ENCODE results near the gene RSAD1. TPM values are rescaled to one million over a fixed set of nuclear protein-coding genes. Genes with fewer than 3 reads are reported as not detected.

The RSAD1 gene
- total RNA-seq, 1 donor from 2014 or later, result 25.9 TPM

DNA sequence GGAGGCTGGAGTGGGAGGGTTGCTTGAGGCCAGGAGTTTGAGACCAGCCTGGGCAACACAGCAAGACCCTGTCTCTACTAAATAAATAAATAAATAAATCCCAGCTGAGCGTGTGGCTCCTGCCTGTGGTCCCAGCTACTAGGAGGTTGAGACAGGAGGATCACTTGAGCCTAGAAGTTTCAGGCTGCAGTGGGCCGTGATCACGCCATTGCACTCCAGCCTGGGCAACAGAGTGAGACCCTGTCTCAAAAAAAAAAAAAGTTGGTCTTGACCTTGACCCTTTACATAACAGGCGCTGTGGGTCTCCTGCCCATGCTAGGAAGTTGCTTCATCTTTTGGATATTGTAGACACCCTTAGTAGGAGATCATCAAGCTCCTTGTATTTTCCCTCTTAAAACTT is 41.3 kb upstream of the RSAD1 start:
- peaks cover 3% of the 10 kb centered on the region for H3K36me3 Mint-ChIP-seq (ENCODE audit: low read depth, unreplicated experiment)
- no peak for DNase-seq (ENCODE audit: low spot score)
- no peak overlapping the region for H3K27ac Mint-ChIP-seq (ENCODE audit: unreplicated experiment)
- no peaks in the 10 kb centered on the region for H3K4me1 Mint-ChIP-seq (ENCODE audit: unreplicated experiment)
- TF ChIP-seq, protein P1, sequence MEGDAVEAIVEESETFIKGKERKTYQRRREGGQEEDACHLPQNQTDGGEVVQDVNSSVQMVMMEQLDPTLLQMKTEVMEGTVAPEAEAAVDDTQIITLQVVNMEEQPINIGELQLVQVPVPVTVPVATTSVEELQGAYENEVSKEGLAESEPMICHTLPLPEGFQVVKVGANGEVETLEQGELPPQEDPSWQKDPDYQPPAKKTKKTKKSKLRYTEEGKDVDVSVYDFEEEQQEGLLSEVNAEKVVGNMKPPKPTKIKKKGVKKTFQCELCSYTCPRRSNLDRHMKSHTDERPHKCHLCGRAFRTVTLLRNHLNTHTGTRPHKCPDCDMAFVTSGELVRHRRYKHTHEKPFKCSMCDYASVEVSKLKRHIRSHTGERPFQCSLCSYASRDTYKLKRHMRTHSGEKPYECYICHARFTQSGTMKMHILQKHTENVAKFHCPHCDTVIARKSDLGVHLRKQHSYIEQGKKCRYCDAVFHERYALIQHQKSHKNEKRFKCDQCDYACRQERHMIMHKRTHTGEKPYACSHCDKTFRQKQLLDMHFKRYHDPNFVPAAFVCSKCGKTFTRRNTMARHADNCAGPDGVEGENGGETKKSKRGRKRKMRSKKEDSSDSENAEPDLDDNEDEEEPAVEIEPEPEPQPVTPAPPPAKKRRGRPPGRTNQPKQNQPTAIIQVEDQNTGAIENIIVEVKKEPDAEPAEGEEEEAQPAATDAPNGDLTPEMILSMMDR (IDR thresholded peaks at IDR 0.05; ENCODE audit: unreplicated experiment), result no peak
- H3K27me3 Mint-ChIP-seq (ENCODE audit: unreplicated experiment), result peaks cover 5% of the 10 kb centered on the region
- H3K4me3 Mint-ChIP-seq (ENCODE audit: unreplicated experiment), result no peak overlapping the region
- H3K9me3 Mint-ChIP-seq (ENCODE audit: unreplicated experiment), result no peaks in the 10 kb centered on the region

DNA sequence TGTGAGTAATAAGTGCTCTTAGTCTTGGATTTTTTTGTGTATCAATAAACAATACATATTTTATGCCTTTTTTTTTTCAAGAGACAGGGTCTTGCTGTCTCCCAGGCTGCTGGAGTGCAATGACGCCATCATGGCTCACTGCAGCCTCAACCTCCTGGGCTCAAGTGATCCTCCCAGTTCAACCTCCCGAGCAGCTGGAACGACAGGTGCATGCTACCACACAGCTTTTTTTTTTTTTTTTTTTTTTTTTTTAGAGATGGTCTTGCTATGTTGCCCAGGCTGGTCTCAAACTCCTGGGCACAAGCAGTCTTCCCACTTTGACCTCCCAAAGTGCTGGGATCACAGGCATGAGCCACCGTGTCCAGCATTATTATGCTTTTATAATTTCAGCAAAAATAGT is 39.7 kb upstream of the RSAD1 start:
- Mint-ChIP-seq H3K4me1 (ENCODE audit: unreplicated experiment) (no peaks in the 10 kb centered on the region), H3K4me3 (ENCODE audit: unreplicated experiment) (no peak overlapping the region), H3K9me3 (ENCODE audit: unreplicated experiment) (no peaks in the 10 kb centered on the region), H3K36me3 (ENCODE audit: low read depth, unreplicated experiment) (no peaks in the 10 kb centered on the region), H3K27ac (ENCODE audit: unreplicated experiment) (no peak overlapping the region), H3K27me3 (ENCODE audit: unreplicated experiment) (peaks cover 5% of the 10 kb centered on the region)
- DNase-seq (ENCODE audit: low spot score), result no peak
- TF ChIP-seq, protein P1 (IDR thresholded peaks at IDR 0.05; ENCODE audit: unreplicated experiment), result no peak

DNA sequence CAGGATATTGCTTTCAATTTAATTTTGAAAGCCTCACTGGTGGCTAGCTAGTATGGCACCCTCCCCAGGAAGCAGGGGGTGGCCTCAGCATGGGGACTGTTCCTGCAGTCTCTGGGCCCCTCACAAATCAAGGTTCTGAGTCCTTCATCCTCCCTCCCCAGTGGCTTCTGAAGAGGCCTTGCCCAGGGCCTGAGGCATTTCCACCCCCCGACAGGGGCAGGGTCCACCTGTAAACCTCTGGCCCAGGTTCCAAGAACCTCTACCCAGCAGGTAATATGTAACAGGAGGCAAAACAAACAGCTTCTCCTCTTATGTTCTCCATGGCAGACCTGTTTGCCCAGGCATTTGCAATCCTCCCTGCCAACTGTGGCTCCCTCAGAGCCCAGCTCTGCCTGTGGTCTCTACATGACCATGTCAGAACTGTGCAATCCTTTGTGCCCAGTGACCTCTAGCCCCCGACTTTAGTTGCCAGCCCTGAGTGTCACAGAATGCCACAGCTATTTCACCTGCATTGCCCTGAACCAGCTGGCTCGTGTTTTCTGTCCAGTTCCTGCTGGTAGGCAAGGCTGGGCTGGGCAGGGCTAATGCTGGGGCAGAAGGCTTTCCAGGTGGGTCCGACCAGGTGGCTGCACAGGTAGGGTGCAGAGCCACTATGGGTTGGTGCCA is 38.4 kb upstream of the RSAD1 start:
- TF ChIP-seq, protein P1 (IDR thresholded peaks at IDR 0.05; ENCODE audit: unreplicated experiment), result no peak
- peaks cover 5% of the 10 kb centered on the region for H3K27me3 Mint-ChIP-seq (ENCODE audit: unreplicated experiment)
- H3K4me1 Mint-ChIP-seq (ENCODE audit: unreplicated experiment), result no peaks in the 10 kb centered on the region
- no peaks in the 10 kb centered on the region for H3K9me3 Mint-ChIP-seq (ENCODE audit: unreplicated experiment)
- no peaks in the 10 kb centered on the region for H3K36me3 Mint-ChIP-seq (ENCODE audit: low read depth, unreplicated experiment)
- DNase-seq (ENCODE audit: low spot score), result no peak
- H3K27ac Mint-ChIP-seq (ENCODE audit: unreplicated experiment), result no peak overlapping the region
- no peak overlapping the region for H3K4me3 Mint-ChIP-seq (ENCODE audit: unreplicated experiment)

DNA sequence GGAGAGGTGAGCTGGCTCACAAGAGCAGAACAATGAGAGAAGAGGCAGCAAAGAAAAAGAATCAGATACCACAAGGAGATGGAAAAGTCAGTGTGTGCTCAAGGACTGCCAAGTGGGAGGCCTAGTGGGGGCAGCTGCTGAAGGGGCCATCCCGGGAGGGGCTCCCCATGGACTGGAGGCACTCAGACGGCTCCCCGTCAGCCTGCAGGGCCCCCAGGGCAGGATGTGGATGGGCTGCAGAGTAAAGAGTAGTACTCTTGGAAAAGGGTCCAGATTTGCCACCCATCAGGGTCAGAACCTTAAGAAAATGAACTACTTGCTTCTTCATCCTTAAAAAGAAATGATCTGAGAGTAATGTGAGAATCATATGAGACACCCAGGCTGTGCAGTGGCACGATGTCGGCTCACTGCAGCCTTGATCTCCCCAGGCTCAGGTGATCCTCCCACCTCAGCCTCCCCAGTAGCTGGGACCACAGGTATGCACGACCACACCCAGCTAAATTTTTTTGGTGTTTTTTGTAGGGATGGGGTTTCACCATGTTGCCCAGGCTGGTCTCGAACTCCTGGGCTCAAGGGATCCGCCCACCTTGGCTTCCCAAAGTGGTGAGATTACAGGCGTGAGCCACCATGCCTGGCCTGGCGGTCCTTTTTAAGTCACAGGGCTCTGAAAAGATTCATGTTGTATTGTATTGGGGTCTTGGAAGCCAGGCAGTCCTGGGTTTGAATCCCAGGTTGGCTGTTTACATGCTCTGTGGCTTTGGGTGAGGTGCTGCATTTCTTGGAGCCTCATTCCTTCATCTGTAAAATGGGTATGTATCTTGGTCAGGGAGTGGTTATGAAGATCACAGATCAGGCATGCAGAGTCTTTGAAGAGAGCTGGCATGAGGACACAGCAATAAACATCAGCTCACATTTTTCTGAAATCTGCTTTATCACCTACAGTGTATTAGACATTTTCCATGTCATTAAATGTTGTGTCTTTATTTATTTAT is 37.5 kb upstream of the RSAD1 start:
- H3K4me1 Mint-ChIP-seq (ENCODE audit: unreplicated experiment), result no peaks in the 10 kb centered on the region
- H3K27me3 Mint-ChIP-seq (ENCODE audit: unreplicated experiment), result peaks cover 5% of the 10 kb centered on the region
- no peaks in the 10 kb centered on the region for H3K36me3 Mint-ChIP-seq (ENCODE audit: low read depth, unreplicated experiment)
- no peak overlapping the region for H3K27ac Mint-ChIP-seq (ENCODE audit: unreplicated experiment)
- no peak overlapping the region for H3K4me3 Mint-ChIP-seq (ENCODE audit: unreplicated experiment)
- no peaks in the 10 kb centered on the region for H3K9me3 Mint-ChIP-seq (ENCODE audit: unreplicated experiment)
- TF ChIP-seq, protein P1 (IDR thresholded peaks at IDR 0.05; ENCODE audit: unreplicated experiment), result no peak
- DNase-seq (ENCODE audit: low spot score), result no peak
